Measurements from ENCODE around the gene NPAS3.

GRCh38 chr14:33809396-33809981 is 870.8 kb downstream of the NPAS3 start:
- TF ChIP-seq CTCF (IDR thresholded peaks at IDR 0.05; ENCODE audit: low read length) (no peak), EZH2 (optimal IDR thresholded peaks at IDR 0.05; ENCODE audit: low read depth, low read length) (no peak)
